Activated T-helper 1 cell treated with anti-CD3 and anti-CD28 coated beads, Interleukin-2, amount 50 U/mL, for 16 hours (primary cell): Measurements from ENCODE around the gene CELA1.
"Not testable (repeated sequence)": the region's sequence is repeated elsewhere in the genome, so short reads cannot be mapped to it uniquely, and the experiment has no call there.

Experiments used
- DNase-seq, 2 donors: peaks; one replicate each; pipeline ENCODE4 v3.0.0-alpha.2; 2020; ENCODE audit warnings: low read depth in 1 of 2, low spot score in 1 of 2

The CELA1 gene

GRCh38 chr12:51345681-51346080 is 798 bp downstream of the CELA1 start:
- DNase-seq, result no peak

- no peak for DNase-seq
These were observed 3.3 kb downstream of the CELA1 start for GRCh38 chr12:51343201-51343600.

DNA sequence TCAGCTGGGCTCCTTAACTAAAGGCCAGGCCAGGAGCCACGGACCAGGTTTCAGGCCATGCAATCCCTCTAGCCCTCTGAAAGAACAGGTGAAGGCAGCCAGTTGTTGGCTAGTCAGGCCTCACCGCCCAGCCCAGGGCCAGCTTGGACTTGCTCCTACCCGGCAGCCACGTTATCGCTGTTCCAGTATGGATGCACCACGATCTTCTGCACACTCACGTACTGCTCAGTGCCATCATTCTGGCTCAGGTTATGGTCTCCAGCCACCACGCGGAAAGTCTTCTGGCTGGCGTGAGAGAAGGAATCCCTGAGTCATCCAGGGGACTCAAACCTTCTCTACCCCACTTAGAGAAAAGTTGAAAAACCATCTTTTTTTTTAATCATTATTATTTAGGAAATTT is 4.1 kb downstream of the CELA1 start:
- DNase-seq, result no peak

- peak; percentile 43 to 45 for DNase-seq
These were observed 5.0 kb downstream of the CELA1 start for GRCh38 chr12:51341251-51342007.

GRCh38 chr12:51339750-51340149 is 6.7 kb downstream of the CELA1 start:
- no peak for DNase-seq

DNA sequence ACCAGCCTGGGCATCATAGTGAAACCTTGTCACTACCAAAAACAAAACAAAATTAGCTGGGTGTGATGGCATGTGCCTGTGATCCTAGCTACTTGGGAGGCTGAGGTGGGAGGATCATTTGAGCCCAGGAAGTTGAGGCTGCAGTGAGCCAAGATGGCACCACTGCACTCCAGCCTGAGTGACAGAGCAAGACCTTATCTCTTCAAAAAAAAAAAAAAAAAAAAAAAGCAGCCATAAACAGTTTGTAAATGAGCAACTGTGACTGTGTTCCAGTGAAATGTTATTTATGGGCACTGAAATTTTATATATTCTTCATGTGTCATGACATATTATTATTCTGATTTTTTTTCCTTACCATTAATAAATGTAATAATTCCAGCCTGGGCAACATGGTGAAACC is 9.1 kb downstream of the CELA1 start:
- not testable (repeated sequence) for DNase-seq

- no peak for DNase-seq
These were observed 10.5 kb downstream of the CELA1 start for GRCh38 chr12:51335931-51336330.

DNA sequence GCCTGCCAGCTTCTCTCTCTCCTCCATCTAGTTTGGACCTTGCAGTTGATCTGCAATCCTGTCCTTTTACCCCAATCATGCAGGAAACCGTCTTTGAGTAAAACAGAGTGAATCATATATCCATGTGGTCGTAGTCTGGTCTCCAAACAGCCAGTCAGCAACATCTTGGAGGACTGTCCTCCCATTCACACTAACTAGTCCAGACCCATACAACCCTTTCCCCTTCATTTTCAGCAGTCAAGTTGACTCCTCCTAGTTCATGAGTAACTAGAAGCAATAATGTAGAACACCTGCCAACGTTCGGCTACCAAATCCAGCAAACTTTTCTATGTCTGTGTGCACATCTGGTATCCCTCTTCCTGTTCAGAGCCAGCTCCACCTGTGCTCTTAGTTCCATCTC is 11.7 kb downstream of the CELA1 start:
- DNase-seq, result no peak

- DNase-seq, result no peak
These were observed 12.9 kb downstream of the CELA1 start for GRCh38 chr12:51333536-51333935.

GRCh38 chr12:51330186-51330585 is 16.3 kb downstream of the CELA1 start:
- no peak for DNase-seq

DNA sequence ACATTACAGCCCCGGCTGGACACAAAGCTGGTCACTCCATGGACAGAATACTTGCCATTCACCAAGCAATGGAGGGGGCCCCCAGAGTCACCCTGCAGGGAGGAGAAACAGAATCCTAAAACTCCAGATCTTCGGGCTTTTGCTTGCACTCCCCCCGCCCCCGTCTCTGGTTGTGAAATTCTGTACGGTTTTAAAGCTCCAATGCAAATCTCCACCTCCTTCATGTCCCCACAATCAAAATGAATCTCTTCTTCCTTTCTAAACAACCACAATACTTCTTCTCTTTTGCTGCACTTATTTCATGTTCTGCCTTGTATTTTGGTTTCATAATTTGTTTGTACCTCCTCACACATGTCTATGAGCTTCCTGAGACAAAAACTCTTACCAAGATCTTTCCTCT is 16.7 kb downstream of the CELA1 start:
- no peak for DNase-seq

- DNase-seq, result no peak
These were observed 17.9 kb downstream of the CELA1 start for GRCh38 chr12:51328587-51328986.

- no peak for DNase-seq
These were observed 19.6 kb downstream of the CELA1 start for GRCh38 chr12:51326698-51327439.

- DNase-seq, result no peak
These were observed 21.5 kb downstream of the CELA1 start for GRCh38 chr12:51324953-51325352.

GRCh38 chr12:51323966-51324895 is 22.2 kb downstream of the CELA1 start, which contains the start of gene BIN2:
Gene BIN2 (minus strand): TSS chr12:51324174. CDS start chr12:51324102, 72 bp downstream.
- peak; percentile 42 to 52 for DNase-seq

DNA sequence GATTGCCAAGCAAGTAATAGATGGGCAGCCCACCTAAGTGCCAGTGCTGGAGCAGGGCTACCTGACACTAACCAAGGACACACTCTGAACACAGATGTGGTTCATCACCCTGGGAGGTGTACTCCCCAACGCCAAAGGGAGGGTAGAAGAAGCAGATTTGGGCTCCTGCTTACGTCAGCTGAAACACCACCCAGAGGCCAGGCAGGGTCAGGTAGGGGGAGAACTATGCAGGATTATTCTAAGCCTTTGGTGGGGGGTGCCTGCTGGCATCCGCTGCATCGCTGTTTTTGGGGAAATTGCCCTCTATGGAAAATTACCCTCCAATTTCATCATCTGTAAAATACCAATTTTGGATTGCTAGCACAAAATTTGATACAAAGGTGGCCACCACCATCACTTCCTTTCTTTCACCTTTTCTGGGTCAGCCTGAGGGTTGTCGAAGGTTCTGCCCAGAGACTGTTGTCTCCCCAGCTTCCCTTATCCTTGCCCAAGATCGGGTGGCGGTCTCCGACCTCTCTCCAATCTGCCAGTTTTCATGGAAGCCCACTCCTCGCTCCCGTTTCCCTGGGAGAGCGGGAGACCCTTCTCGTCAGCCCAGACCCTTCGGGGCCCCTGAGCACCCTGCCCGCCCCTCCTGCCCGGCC is 23.0 kb downstream of the CELA1 start:
- peak; percentile 19 to 20 for DNase-seq

DNA sequence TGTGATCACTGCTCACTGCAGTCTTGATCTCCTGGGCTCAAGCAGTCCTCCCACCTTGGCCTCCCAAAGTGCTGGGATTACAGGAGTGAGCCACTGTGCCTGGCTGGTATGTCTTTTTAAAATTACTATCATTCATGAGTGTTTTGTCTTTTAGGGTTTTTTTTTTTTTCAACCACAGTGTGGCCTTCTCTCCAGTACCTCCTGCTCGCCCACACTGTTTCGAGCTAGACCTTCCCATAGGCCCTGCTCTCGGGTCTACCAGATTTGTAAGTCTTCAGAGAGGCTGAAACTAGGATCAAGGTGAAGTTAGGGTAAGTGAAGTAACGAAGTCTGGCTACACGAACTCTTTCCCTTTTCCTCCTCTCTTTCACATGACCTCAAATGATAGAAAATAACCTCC is 24.0 kb downstream of the CELA1 start:
- DNase-seq, result no peak

- DNase-seq, result no peak
These were observed 24.6 kb downstream of the CELA1 start for GRCh38 chr12:51321882-51322281.

GRCh38 chr12:51320695-51321320 is 25.7 kb downstream of the CELA1 start:
- no peak for DNase-seq

DNA sequence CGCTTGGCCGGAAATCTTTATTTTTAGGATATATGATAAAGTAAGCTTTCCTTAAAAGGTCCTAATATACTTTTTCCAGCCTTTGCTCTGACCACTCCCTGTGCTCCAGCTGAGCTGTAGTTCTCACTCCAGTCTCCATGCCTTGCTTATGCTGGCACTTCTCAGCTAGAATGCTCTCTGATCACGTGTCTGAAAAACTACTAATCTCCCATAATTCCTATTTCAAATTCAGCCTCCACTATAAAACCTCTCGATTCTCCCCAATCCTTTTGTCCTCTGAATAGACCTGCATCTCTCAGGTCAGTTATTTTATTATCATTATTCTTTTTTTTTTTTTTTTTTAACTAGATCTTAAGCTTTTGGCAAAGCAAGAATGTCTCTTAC is 26.2 kb downstream of the CELA1 start:
- no peak for DNase-seq
